GM21528 (cell line): Measurements from ENCODE around the gene FBN2.
"Not testable (repeated sequence)": the region's sequence is repeated elsewhere in the genome, so short reads cannot be mapped to it uniquely, and the experiment has no call there.

ENCODE experiments used
- ATAC-seq: cut with Tn5 transposase; IDR thresholded peaks from one replicate; pipeline ENCODE4 v1.9.1; 2021; ENCODE audit warnings: mild to moderate bottlenecking, moderate library complexity; ENCODE audit not compliant: unreplicated experiment, low FRiP score

Gene FBN2

GRCh38 chr5:128483738-128484137 lies 54.3 kb downstream of the FBN2 start:
- no peak for ATAC-seq

- no peak for ATAC-seq
These were observed 57.0 kb downstream of the FBN2 start for GRCh38 chr5:128480906-128481633.

- ATAC-seq = no peak
These were observed 57.9 kb downstream of the FBN2 start for GRCh38 chr5:128480158-128480557.

GRCh38 chr5:128478386-128479368 lies 59.4 kb downstream of the FBN2 start:
- ATAC-seq = no peak

- ATAC-seq = no peak
These were observed 60.1 kb downstream of the FBN2 start for GRCh38 chr5:128477944-128478343.

- no peak for ATAC-seq
These were observed 62.4 kb downstream of the FBN2 start for GRCh38 chr5:128475693-128476092.

GRCh38 chr5:128472919-128473318 lies 65.1 kb downstream of the FBN2 start:
- ATAC-seq = no peak

GRCh38 chr5:128472036-128472435 lies 66.0 kb downstream of the FBN2 start:
- no peak for ATAC-seq

GRCh38 chr5:128470663-128471062 lies 67.4 kb downstream of the FBN2 start:
- no peak for ATAC-seq

- ATAC-seq = no peak
These were observed 68.1 kb downstream of the FBN2 start for GRCh38 chr5:128469912-128470311.

- ATAC-seq = no peak
These were observed 71.1 kb downstream of the FBN2 start for GRCh38 chr5:128466980-128467379.

GRCh38 chr5:128466554-128466953 lies 71.5 kb downstream of the FBN2 start:
- ATAC-seq = no peak

GRCh38 chr5:128464596-128464995 lies 73.4 kb downstream of the FBN2 start:
- no peak for ATAC-seq

GRCh38 chr5:128462330-128462729 lies 75.7 kb downstream of the FBN2 start:
- no peak for ATAC-seq

- not testable (repeated sequence) for ATAC-seq
These were observed 80.7 kb downstream of the FBN2 start for GRCh38 chr5:128457147-128457915.

- ATAC-seq = no peak
These were observed 82.1 kb downstream of the FBN2 start for GRCh38 chr5:128455841-128456361.

GRCh38 chr5:128453121-128453520 lies 84.9 kb downstream of the FBN2 start:
- no peak for ATAC-seq

- not testable (repeated sequence) for ATAC-seq
These were observed 90.8 kb downstream of the FBN2 start for GRCh38 chr5:128447224-128447623.

GRCh38 chr5:128441941-128442350 lies 96.1 kb downstream of the FBN2 start:
- ATAC-seq = no peak

- ATAC-seq = no peak
These were observed 96.9 kb downstream of the FBN2 start for GRCh38 chr5:128441165-128441564.
